Stimulated activated CD4-positive, alpha-beta T cell treated with anti-CD3 and anti-CD28 coated beads, Interleukin-4, amount 100 ng/mL, for 24 hours (primary cell): ENCODE results near the gene MICAL3.
A peak's percentile ranks its signal among the peaks of the same experiment; 100 is the strongest.

Experiments
- DNase-seq: peaks from one replicate; pipeline ENCODE4 v3.0.0-alpha.2; 2020

MICAL3 gene

DNA sequence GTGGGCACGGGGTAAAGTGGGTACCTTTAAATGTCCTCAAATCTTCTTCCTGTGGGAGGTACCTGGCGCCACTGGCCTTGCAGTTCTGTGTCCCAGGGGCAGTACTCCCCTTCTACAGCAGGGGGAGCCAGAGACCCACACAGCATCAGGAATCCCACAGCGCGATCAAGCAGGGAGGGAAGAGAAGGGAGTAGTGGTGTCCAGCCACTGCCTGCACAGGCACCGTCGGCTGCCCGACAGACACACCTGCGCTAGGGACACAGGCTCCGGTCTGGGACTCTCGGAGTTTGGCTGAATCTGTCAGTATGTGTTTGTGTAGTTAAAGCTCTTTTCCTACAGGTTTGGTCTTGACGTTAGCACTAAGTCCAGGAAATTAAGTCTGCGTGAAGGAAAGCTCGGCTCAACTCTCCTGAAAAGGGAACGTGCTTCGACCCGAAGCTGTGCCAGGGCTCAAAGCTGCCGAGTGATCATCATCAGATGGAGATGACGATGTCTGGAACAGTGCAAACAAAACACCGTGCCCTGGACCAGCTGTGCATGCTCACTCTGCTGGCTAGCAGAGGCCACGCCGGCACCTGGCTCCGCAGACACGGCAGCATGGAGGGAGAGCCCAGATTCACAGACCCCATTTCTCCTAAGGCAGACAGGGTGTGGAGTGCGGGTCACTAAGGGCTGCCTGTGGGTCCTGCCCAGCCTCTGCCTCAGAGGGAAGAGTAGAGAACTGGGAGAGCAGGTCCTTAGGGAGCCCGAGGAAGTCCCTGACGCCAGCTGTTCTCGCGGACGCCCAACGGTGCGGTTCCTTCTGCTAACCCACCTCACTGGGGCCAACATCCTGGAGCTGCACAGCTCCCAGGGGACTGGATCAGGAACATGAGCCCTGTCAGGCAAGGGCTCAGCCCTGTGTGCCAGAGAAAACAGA is 194.1 kb downstream of the MICAL3 start:
- DNase-seq, result peak; percentile 83

DNA sequence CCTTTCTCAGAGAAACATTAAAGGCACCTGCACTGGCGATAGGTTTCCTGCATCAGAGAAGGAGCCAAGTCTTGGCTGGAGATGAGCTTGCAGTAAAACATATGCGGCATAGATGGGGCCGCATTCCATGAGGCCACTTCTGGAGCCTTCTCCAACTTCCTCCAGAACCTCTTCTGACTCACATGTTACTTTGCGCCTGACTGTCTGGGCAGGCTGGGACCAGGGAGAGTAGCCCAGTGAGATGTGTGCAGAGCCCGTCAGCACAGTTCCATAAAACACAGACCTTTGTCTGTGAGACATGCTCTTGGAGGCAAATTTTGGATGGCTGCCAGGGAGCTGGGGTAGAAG is 194.7 kb downstream of the MICAL3 start:
- no peak for DNase-seq

DNA sequence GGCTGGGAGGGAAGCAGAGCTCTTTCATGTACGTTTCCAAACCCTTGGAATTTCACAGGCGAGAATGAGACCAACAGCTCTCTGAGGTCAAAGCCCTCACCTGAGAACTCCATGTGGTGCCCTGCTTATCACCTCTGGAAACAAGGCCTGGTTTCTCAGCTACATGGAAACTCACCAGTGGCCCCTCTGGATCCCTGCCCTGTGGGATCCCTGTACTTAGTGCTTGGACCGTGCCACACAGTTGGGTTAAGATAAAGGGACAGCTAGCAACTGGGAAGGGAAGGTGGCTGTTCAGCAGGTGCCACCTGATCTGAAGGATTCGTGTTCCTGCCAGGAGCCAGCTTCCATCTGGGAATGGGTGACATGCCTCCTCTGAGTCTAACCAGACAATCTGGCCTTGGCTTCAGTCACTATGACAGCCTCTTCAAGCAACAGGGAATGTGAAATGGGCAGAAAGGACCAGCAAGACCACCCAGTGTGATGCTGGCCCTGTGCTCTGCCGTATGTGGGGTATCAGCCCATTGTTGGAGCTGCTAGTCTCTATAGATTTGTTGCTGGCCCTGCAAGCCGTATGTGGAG is 195.8 kb downstream of the MICAL3 start:
- DNase-seq, result no peak

DNA sequence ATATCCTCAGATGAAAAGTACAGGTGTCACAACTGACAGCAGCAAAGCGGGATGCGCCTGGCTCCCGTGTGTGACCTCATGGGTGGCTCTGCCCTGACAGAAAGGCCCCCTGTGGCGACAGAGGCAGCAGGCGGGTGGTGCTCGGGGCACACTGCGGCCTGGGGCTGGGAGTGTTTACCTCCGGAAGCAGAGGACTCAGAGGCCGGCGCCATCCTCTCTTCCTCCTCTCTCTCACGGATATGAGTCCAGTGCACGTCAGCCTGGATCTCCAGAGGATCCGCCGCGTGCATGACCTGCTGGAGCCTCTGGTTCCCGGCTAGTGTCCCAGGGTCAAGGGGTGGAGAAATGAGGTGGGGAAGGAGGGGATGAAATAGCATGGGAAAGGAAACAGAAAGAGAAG is 196.9 kb downstream of the MICAL3 start:
- DNase-seq, result no peak

DNA sequence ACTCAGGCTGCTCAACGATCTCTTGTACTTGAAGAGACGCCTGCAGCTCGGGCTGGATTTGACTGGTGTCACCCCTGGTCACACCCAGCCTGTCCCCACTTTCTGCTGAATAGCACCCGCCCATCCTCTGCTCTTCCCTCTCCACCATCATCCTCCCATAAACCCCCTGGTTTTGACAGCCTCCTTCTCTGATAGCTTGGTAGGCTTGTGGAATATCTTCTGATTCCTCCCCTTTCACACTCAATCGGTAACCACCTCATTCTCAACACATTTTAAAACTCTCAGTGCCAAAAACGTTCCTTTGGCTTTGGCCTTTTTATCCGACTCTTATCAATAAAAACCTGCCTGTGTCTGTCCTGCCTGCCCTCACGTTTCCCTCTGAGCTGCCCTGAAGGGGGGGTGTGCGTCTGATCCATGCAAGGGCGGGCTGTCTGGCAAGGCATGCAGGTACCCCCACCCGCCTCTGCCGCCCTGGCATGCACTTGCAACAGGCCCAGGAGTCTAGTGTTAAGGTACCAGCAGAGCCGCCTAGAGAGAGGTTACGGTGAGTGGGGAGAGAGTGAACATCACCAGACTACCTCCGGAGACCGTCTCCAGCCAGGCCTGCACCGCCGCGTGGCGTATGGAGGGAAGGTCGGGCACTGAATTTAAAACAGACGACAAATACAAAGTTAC is 198.3 kb downstream of the MICAL3 start:
- DNase-seq, result no peak

DNA sequence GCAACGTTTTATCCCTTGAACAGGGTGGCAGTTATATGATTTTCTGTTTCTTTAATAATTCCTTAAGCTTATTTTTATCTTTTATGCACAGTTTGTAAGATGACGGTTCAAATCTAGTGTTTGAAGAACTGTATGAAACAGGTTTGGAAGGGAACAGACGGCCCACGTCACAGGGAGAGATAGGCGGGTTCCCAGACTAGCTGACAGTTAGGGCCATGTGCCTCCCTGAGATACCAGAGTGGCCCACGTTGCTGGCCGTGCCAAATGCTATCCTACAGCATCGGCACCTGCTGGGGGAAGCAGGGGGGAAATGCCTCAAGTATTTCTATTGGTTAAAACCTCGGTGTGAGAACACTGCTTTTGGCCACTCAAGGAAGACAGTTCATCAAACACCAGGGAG is 199.9 kb downstream of the MICAL3 start:
- DNase-seq, result no peak

DNA sequence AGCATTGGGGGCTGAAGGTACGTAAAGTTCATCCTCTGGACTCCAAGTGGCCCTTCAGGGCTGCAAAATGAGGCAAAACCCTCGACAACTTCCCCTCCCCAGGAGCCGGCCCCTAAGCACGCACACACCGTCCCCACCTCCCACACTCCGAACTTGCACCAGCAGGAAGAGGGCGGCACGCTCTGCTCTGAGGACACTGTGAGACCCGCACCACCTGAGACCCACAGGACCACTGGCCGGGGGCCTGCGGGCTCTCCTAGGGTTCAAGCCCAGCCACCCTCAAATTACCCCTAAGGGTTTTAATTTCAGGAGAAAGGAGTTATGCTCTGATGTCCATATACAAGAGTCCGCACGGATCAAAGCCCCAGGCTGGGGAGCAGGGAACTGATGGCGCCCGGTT is 200.4 kb downstream of the MICAL3 start:
- DNase-seq, result no peak

DNA sequence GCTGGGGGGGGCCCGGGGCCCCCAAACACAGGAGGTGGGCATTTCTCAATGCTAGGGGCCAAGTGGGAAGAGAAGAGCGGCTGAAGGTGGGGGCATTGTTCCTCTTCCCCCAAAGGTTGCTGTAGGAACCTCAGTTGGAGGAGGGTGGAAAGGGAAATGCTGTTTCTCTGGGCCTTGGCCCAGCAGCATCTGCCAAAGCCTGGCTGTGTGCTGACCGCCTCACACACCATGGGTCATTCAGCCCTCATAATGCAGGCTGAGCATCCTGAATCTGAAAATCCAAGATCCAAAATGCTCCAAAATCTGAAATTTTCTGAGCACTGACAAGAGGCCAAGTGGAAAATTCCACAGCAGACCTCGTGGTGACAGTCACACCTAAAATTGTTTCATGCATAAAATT is 201.1 kb downstream of the MICAL3 start:
- DNase-seq, result no peak

DNA sequence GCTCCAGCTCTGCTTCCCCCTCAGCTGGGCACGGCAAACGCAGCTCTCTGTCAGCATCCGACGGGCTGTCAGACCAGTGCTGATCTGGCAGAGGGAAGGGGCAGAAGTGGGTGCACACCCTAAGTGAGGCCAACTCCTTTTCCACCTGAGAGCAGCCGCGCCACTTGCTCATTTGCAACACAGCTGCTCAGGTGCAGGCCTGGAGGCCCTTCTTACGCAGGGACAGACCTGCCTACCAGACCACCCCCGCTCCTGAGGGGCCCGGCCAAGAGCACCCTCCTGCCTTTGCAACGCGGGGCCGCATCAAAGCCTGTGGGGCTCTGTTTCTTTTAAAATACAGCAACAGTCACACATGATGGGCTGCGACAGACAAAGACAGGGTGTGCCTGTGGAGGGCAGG is 202.3 kb downstream of the MICAL3 start:
- DNase-seq, result no peak

DNA sequence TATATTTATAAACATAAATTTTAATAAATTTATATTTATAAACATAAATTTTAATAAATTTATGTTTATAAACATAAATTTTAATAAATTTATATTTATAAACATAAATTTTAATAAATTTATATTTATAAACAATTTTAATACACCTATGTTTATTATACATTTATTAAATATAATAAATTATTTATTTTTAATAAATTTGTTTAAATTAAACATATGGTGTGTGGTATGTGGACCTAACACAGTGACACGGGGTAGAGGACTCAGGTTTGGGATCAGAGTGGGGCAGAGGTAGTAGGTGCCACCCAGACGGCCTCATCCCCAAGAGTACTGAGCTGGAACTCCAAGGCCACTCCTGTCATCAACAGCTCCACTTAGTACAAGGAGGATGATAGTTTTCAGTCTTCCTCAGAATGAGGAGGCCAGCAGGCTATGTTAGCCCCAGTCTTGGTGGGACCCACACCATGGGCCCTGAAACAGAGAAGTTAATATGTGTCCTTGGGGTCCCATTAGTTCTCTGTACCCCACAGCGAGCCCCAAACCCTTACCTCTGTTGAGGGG is 203.4 kb downstream of the MICAL3 start:
- no peak for DNase-seq

DNA sequence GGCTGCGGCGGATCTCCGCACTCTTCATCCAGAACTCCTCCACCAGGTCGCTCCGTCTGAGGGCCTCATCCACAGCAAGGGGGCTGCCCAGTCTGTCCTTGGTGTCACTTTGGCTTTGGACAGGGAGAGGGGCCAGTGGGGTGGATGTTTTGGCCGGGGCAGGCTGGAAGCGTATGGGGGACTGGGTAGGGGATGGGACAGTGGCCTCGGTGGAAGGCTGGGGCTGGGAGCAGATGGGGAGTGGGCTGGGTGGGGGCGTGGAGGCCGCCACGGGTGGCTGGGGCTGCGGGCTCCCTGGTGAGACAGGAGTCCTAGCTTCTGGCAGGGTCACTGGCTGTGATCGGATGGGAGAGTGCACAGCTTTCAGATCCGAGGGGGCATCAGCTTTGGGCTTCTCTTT is 205.7 kb downstream of the MICAL3 start:
- no peak for DNase-seq

DNA sequence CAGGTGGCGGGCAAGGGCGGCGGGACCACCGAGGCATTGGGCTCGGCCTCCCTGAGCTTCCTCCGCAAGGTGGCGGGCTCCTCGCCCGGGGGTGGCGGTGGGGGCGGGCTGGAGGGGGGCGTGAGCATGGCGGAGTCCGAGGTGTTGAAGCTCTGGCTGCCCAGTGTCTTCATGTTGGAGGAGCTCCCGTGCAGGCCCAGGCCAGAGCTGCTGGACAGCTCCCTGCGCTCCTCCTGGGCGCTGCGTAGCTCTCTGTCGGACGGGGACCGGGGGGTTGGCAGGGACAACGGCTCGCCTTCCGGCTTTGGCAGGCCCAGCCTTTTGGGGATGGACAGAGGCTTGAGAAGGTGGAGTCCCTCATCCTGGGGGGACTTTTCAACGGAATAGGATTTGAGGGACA is 206.2 kb downstream of the MICAL3 start:
- DNase-seq, result no peak

DNA sequence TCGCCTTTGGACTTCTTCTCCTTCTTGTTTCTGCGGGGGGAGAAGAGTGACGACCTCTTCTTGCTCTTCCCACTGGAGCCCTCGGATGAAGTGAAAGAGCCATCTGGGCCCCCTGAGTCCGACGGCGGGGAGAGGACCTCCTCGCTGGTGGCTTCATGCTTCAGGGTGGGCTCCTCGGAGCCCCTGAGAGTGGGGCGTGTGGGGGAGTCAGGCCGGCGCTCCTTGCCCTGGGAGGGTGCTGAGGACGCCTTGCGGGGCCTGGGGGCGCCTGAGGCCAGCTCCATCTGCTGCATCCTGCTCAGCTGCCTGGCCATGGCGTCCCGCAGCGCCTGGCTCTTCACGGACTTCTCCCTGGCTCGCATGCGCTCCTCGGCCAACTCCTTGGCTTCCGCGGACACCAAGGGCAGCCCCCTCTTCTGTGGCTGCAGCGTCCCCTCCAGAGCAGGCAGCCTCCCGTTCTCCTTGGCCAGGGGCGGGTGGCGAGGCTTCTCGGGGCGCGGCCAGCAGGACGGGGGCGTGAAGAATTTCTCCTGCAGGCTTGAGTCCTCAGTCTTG is 206.8 kb downstream of the MICAL3 start:
- DNase-seq, result no peak

DNA sequence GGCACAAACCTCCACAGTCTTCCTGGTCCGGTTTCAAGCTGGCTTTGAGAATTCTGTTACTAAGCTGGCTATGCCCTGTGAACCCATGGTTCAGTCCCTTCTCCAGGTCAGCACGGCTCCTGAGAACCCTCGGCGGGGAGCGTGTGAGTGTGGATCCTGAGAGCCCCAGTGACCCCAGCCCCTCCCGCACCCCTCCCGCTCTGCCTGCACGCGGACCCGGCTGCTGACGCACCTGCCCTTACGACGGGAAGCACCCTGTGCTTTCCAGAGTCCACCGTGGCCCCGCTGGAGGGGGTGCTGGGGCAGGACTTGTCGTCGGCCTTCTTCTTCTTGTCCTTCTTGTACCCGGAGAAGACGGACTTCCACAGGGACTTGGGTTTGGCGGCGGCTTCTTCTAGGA is 207.3 kb downstream of the MICAL3 start:
- no peak for DNase-seq

DNA sequence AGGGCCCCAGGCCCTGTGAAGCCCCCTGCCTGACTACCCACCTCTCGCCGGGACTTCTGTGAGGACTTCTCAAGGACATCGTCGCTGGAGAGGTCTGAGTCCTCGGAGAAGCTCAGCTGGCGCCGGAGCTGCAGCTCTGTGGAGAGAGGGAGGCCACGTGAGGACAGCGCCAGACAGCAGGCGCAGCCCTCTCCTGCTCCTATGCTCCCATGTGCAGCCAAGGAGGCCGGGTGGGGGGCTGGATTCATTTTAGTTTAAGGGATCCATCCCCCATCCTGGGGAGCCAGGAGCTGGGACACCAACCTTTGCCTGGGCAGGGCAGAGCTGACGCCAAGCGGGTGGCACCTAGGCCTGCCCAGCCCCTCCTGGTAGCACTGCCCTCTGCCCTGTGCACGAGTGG is 207.7 kb downstream of the MICAL3 start:
- no peak for DNase-seq

DNA sequence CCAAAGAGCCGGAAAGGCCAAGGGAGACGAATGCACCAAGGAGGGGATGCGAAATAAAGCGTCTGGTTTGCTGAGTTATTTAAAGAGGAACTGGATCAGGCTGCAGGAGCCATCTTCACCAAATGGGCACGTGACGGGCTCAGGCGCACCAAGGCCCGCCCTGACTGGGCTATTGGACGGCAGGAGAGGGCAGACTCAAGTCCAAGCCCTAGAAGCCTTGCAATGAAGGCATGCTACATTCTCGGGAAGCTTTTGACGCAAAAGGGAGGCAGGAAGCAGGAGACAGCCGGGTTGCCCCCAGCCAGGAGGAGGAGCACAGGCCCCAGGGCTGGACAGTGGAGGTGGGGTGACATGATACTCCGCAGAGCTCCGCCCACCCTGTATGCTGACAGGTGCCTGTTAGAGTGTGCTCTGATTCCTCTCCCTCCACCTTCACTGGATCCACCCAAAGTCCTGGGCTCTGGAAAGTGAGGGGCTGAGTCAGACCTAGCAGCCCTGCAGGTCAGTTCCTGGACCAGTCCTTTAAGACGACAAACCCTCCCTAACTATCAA is 208.6 kb downstream of the MICAL3 start:
- no peak for DNase-seq

DNA sequence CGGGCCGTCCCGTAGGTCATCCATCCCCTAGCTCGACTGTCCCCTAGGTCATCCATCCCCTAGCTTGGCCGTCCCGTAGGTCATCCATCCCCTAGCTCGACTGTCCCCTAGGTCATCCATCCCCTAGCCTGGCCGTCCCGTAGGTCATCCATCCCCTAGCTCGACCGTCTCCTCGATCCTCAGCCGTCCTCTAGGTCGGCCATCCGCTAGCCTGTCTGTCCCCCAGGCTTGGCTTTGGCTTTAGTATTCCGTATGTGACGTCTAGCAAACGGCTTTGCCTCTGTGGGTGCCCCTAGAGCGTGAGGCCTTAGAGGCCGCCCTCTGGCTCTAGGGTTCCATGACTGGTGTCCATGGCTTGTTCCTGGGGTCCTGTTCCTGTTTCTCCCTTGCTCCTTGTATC is 209.5 kb downstream of the MICAL3 start:
- DNase-seq, result no peak

DNA sequence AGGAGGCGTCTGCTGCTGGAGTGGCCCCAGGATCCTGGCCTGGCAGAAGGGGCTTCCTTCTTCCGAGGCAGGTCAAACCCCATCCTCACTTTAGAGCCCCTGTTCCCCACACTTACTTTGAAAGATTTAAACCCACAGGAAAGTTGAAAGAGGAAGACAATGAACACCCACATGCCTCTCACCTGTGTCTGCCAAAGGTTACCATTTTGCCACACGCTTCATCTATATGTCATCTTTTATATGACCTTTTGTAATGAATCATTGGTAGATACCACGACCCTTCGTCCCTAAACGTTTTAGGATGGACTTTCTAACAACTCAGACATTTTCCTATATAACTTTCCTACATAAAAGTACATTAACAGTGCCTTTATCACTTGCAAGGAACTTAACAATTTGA is 210.3 kb downstream of the MICAL3 start:
- no peak for DNase-seq

DNA sequence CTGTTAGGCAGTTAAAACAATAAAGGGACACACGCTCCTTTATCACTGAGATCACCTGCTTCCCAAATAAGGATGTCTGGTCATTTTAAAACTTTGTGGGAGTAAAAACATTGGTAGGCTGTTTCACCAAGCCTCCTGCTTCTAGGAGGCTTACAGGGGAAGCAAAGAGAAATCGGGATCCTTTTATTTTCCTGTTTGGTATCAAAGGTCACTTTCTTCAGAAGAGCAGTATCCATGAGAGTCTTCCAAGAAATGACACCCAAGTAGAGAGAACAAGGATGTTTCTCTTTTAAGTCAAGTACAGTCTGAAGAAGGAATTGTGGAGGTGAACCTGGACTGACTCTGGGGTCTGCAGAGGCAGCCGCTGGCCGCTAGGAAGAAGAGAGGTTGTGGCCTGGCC is 213.2 kb downstream of the MICAL3 start:
- no peak for DNase-seq

DNA sequence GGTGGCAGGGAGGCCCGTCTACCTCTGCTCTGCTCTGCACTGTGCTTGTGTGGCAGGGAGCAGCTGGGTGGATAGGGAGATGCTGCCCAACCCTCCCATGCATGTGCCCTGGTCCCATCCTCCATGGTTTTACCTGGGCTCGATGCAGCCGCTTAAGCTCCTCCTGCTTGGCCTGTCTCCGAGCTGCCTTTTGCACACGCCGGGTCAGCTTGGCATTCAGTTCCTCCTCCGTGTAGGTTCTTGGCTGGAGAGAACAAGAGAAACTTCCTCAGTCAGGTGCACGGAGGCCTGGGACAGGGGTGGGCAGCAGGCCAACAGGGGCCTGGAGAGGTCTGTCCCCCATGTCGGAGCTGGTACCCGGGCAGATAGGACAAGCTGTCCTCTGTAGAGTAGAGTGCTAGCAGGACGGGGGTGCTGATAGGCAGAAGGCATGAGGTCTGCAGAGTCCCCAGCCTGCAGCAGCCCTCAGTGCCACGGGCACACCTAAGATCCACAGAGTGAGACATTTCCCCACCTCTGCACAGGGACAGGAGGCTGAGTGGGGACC is 213.7 kb downstream of the MICAL3 start:
- DNase-seq, result no peak

DNA sequence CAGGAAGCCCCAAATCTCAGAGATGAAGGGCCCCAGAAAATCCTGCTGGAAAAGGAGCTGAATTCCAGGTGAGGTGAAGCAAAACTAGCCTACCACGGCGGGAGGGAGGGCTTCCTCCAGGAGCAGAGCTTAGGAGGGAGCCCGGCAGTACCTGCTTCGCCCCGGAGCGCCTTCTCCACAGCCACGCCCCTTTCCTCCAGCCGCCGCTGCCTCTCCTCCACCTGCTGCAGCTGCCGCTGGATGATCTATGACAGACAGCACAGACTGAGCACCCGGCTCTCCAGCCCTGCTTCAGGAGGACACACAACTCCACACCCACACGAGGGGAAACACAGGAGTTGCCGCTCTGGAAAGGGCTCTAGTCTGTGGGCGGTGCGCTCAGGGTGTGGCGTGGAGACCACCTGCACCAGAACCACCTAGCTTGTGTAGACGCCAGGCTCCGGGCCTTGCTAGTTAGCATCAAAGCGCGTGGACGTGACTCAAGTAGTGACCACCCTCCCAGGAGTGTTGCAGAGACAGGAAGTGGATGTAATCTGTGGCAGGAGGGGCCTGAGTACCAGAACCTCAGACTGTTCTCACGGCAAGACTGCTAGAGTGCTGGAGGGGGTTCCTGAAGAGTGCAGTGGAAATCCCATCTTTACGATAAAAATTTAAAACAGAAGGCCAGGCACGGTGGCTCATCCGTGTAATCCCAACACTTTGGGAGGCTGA is 215.5 kb downstream of the MICAL3 start:
- no peak for DNase-seq
